HG02852 (cell line): ENCODE data around the gene DCDC2C.
"Not testable (repeated sequence)": the region's sequence is repeated elsewhere in the genome, so short reads cannot be mapped to it uniquely, and the experiment has no call there.

Experiments
- ATAC-seq: cut with Tn5 transposase; IDR thresholded peaks from one replicate; pipeline ENCODE4 v1.9.1; 2021; ENCODE audit warnings: mild to moderate bottlenecking, moderate library complexity; ENCODE audit not compliant: unreplicated experiment

The DCDC2C gene, protein sequence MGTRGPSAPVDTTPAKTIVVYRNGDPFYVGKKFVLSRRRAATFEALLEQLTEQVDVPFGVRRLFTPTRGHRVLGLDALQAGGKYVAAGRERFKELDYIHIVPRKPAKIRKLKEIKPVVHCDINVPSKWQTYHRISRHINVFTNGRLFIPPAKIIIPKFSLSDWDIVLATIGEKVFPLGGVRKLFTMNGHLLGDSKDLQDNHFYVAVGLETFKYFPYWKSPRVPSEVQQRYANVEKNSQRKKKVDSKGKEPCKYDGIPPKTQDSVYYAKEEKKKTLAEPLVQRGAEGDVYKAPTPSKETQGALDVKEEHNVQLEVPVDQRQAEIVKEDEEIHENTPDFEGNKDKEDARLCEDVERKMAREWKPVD

DNA sequence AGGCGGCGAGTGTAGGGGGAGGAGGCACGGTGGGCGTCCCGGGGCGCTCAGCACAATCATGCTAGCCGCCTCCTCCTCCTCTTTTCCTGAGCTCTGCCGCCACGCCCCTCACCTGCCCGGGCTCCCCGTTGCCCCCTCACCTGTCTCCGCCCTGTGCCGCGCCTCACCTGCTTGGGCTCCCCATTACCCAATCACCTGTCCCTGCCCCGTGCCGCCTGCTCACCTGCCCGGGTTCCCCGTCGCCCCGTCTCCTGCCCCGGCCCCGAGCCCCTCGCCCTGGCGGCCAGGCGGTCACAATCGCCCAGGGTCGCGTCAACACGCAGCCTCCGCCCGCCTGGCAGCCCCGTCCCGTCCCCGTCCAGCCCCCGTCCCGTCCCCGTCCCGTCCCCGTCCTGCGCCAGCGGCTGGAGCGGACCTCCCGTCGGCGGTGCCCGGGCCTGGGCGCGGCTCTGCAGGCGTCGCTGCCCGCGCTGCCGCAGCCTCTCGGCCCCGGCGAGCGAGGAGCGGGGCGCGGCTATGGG, at the start of gene DCDC2C:
DCDC2C (plus strand) TSS at position 340 of the 521 bp plus-strand sequence; CDS start at position 517, 177 bp downstream.
- ATAC-seq: no peak

DNA sequence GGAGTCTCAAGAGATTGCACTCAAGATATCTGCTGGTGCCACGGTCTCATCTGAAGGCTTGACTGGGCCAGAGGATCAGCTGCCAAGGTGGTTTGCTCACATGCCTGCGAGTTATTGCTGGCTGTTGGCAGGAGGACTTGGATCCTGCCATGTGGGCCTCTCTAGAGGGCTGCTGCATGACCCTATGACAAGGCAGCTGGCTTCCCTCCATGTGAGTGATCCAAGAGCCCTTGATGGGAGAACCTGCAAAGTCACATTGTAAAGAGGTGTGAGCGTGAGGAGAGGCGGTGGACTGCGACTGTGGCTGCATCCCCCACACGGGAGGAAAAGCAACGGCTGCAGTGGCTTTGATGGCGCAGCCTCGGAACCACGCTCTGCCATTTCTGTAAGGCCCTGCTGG, 49.4 kb upstream of the DCDC2C start:
- ATAC-seq: no peak

DNA sequence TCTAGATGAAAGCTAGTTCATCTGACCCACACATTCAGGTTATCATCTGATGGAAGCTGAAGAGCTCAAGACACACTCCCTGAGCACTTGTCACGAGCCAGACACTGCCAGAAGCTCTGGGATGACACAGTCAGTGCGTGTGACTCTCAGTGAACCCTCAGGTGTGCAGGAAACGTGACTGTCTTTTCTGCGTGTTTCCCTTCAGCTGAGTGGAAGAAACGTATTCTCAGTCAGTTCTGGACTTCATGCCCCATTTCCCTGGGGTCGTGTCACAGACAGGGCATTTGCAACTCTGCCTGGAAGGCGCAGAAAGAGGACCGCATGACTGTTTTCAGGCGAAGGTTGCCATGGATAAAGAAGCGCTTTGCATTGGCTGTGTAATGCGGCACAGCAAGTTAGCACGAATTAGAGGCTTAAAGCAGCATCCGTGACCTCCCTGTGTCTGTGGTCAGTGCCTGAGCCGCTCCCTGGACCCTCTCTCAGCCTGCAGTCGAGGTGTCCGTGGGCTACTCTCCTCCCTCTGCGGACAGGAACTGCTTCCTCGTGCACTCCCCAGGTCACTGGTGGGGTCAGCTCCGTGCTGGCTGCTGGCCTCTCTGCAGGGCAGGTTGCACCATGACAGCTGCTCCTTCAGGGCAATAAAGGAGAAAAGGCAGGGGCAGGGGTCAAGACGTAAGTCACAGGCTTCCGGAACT, 48.7 kb upstream of the DCDC2C start:
- ATAC-seq: no peak

DNA sequence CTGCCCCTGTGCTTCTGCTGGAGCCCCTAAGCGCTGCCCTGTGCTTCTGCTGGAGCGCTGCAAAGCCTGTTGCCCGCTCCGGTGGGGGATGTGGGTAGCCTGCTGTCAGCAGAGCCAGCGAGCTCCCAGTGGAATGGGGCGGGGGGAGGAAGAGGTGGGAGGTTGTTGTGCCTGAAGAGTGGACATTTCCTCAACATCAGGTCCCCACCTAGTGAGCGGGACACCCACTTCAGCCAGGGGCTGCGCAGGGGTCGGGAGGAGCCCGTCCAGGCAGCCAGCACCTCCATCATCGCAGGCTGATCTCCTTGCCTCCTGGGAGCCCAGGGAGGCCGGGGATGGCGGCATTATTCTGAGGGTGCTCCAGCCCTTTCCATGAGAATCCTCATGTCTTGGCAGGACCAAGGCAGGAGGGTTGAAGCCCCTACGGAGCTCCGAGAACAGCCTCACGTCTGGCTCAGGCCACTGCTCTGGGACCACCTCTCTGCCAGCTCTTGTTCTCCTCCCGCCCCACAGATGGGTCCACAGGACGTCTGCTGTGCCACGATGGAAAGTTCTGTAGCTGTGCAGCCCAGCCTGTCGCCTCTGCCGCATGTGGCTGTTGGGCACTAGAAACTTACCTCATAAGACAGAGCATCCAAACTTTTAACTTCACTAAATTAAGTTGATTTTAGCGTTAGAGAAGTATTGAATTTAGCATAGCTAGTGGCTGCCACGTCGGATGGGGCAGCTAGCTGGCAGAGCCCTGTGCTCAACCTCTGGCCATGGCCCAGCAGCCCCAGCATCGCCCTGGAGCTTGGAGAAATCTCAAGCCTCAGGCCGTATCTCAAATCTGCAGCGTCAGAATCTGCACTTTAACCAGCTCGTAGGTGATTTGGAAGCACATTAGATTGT, 47.3 kb upstream of the DCDC2C start:
- no peak for ATAC-seq

DNA sequence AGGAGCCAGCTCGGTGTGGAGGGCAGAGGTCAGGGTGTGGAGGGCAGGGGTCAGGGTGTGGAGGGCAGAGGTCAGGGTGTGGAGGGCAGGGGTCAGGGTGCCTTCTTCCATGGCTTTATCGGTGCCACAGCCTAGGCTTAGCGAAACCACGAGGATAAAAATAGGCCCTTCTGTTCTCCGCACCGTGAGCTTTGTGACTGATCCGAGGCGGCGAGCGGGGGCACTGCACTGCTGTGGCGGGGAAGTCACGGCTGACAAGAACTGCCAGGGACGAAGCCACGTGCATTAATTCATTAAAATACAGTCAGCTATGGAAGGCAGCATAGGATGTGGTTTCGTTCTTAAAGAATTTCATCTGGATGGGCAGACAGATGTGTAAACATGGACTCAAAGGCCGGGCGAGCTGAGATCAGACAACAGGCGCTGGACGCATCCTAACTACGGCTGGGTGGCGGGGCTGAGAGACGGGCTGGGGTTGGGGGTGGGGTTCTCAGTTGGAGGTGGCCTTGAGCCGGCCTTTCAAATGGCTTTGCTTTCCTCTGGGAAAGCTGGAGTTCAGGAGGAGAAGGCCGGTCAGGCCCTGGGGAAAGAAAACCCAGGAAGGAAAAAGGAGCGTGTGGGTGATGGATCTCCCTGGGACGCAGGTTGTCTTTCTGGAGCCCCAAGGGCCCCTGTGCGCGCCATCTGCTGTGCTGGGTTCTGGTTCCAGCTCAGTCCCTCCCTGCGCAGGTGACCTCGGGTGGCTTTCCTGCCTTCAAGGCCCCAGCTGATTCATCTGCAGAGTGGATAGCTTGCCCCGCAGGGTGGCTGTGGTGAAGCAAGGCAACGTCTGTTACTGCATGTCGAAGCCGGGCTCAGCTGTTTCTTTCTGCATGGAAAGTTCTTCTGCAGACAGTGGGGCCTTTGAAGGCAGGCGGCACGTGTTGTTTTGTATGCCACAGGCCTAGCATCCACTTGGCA, 46.3 kb upstream of the DCDC2C start:
- ATAC-seq: peak; percentile 47

DNA sequence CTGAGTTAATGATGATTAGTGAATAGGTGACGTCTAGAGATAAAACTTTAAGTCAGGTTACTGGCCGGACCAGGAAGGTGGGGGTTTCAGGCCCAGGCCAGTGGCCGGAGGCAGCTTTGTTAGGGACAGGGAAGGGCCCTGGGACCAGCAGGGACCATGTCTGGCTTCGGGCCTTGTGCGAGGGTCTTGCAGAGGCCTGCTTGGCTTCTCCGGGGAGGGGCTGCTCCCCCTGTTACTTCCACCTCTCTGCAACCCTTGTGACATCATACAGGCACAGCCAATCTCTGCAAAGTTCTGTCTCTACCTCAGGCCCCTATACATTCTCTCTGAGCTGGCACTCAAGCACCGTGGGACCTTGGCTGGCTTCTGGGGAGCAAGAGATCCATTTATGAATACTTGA, 45.5 kb upstream of the DCDC2C start, which contains the start of gene ALLC:
ALLC (plus strand) TSS at position 320 of the 400 bp plus-strand sequence. CDS start 12,958 bp downstream, outside the sequence.
- no peak for ATAC-seq

DNA sequence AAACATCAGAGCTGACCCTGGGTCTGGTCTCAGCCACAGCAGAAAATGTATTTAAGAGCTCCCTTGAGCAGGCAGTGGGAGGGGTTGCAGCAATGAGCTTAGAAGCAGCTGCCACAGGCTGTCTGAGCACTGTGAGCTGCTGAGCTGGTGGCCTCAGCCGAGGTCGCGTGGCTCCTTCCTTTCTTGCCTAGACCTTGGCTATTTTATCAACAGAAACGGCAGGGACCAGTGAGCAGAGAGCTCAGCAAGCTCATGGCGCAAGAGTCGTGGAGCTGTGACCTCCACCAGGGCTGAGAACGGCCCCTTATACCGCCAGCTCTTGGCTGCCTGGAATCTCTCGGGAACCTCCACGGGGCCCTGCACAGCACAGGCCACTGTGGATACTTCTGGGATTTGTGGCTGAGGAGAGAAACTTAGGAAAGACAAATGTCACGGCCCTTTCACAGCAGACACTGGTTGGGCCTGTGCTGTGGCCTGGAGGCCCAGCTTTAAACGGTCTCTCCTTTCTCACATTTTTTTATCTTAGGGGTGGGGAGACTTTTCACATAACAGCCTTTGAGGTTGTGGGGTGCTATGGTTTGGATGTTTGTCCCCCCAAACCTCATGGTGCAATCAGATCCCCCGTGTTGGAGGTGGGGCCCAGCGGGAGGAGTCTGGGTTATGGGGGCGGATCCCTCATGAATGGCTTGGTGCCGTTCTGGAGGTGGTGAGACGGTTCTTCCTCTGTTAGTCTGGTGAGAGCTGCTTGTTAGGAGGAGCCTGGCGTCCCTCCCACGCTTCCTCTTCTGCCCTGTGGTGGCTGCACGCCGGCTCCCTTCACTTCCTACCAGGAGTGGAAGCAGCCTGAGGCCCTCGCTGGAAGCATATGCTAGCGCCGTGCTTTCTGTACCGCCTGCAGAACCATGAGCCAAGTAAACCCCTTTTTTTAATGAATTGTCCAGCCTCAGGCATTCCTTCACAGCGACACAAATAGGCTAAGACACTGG, 43.6 kb upstream of the DCDC2C start:
- ATAC-seq: no peak

DNA sequence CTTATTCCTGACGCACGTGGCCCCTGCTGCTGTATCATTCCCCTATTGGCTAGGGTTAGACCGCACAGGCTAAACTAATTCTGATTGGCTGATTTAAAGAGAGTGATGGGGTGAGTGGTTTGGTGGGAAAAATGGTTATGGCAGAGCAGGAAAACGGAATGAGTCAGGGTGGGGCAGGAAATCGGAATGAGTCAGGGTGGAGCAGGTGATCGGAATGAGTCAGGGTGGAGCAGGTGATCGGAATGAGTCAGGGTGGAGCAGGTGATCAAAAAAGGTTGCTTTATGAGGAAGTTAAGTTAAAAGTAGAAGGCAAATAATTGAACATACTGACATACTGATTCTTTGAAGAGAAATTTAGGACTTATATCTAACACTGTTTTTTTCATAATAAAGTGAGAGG, 42.7 kb upstream of the DCDC2C start:
- ATAC-seq: not testable (repeated sequence)

DNA sequence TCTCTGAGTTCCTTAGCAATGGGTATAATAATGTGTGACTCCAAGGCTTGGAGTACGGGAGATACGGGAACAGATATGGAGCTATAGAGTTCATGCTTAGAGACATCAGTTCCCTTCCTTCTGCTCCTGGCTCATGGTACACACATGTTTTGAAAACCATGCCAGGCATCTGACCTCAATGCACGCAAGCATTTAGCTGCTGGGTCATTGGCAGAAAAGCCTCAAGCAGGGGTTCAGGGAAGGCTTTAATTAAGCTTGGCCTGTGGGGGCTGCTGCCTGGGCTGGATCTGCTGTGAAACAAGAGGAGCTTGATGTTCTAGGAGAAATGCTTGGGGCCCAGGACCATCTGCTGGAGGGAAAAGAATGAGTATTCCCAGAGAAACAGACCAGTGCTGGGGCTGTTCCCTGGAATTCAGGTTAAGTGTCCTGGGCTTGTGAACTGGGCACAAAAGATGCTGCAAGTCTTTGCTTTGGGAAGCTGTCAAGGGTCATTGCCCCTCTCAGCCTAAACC, 42.2 kb upstream of the DCDC2C start:
- ATAC-seq: no peak

DNA sequence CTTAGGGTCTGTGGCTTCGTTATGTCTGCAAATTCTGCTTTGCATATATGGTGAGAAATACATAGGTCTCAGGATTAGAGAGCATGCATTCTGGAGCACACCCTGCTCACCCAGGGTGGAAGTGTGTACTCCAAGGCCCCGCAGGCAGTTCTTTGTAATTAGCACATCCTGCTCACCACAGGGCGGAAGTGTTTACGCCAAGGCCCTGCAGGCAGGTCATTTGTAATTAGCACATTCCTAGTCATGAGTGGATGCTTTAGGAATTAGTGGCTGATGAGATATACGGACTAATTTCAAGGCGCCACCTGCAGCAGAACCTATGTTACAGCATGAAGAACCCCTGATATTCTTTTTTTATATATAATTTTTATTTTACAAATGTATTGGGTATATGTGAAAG, 41.1 kb upstream of the DCDC2C start:
- ATAC-seq: no peak

DNA sequence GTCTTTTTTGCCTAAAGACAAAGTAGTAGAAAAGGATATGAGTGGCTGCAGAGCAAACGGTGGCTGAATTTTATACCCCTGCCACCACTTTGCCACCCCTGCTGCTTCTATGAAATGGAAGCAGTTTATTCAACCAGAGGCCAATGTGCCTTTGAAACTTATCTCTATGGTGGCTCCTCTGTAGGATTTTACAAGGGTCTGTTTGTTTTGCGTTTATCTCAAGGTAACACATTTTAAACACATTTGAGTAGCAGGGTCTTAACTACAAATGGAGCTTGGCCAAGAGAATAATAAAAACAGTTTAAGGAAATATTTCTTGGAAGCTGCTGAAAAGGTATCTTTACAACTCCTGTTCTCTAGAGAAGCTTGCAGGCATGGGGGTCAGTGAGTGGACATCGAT, 39.3 kb upstream of the DCDC2C start:
- ATAC-seq: no peak

DNA sequence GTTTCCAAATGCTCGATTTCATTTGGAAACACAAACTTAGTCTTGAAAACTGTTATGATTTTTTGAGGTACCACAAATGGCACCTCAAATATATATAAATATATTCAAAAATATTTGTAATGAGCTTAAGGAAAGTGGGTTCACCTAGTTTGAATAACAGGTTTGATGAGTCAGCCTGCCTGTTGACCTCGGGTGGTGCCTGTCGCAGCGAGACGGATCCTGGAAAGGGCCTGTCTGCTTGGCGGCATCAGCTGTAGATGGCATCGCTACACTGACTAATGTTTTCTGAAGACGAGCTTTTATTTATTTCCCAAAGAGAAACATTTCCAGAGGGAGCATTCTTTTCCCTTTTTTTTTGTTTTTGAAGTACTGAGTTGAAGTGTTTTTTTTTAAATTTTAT, 38.5 kb upstream of the DCDC2C start:
- ATAC-seq: no peak

DNA sequence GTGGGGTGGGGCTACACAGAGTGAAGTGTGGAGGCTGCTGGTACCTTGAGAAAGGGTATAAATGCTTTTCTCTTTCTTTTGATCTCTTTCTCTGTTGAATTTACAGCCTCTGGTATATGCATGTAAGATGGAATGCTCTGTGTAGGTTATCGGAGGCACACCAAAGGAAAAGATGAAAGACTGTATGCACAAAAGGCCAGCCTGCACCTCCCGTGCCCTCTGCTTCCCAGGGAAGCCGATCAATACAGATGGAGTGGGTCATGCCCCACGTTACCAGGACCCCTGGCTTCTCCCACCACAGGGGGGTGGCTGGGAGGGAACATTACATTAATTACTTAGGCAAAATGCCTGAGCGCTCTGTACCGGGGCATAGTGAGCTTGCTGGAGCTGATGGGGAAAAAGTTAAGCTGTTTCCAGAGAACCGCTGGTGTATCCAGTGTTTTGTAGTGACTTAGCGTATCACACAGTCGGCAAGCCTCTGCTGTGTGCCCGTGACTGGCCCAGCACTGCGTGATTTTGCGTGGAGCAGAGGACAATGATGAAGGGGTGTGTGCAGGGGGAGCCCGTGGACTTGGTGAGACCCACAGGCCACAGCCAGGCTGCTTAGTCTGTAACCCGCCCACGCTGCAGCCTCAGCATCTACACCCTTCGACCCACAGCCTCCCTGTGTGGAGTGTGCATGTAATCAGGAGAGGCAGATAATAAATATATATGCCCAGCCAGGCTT, 37.3 kb upstream of the DCDC2C start:
- ATAC-seq: no peak

DNA sequence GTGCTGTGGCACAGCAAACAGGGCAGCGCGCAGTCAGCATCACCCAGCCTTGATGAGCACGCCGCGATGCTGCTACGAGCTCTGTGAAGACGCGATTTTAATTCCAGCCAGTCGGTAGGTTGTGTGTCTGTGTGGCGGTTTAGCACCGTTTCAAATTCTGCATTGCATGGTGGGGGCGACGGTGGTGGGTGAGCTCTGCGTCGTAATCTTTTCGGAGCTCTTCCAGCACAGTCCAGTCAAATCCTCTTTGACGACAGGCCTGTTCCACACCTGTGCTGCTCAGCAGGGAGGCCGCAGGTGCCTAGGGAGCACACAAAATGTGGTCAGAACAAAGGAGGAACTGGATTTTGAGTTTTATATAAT, 36.8 kb upstream of the DCDC2C start:
- ATAC-seq: no peak

DNA sequence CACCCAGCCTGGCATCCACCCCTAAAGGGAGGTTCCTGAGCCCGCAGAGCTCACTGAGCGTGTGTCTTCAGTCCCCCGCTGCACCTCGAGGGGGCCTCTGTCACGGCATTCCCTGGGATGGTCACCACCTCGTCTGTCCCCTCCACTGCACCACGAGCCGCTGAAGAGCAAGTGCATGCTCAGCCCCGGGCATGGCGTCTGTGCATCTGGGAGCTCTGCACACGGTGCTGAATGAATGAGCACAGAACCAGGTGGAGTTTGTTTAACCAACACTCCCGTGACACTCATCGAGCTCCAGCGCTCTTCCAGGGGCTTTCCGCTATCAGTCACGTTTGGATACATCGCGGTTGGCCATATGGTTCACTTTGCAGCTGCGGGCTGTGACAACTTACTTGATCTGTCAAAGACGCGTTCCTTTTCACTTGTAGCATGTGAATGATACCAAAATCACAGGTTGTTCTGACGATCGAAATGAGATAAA, 36.2 kb upstream of the DCDC2C start:
- ATAC-seq: peak; percentile 63

DNA sequence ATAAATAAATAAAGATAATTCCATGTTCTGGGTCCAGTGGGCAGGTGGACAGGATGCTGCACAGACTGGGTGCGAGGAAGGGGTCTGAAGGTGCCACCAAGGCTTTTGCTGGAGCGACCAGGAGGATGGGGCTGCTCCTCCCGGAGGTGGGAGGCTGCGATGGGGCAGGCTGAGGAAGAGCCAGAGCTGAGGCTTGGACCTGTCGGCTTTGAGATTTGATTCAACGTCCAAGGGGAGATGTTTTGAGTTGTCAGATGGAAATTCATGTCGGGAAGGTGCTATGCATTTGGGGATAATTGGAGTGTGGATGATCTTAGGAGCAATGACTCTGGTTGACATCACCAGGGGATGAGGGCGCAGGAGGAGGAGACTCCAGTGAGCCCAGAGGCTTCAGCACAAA, 33.7 kb upstream of the DCDC2C start:
- no peak for ATAC-seq

DNA sequence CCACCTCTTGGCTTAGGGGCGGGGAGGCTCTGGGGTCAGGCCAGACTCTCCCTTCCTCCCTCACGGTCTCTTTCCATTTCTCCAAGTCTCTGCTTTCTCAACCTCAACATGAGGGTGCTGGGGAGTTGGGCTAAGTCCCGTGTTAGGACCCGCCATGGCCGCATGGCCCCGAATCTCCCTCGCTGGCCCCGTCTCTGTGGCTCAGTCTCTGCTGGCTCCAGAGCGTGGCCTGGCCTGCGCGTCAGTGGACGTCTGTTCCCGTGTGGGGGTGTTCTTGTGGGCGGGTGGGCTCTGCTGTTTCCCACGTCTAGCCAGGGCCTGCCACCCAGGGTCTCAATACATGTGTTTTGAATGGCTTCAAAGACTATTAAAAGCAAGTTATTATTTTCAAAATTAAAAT, 33.0 kb upstream of the DCDC2C start:
- ATAC-seq: no peak

DNA sequence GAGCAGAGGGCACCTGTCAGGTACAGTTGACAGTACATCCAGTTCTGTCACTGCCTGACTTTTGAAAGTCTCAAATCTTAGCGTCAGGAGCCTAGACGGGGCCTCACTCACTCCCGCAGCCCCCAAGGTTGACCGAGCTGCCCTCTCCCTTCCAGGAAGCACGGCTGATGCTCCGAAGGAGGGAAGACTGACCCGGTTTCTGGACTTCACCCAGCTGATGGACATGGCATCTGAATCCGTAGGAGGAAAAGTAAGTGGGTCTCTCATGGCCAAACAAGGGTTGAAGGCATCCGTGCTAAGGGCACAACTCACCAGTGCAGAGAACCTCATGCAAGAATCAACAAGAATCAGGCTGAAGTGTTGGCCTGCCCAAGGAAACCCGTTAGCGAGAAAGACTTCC, 32.4 kb upstream of the DCDC2C start:
- ATAC-seq: no peak
